IMR-90 (cell line): Measurements from ENCODE around the gene GRIN2B. TPM values are rescaled to one million over a fixed set of nuclear protein-coding genes. Genes with fewer than 3 reads are reported as not detected.

Source experiments
- ATAC-seq: fragments of 200-7000 bp; cut with Tn5 transposase; 2 replicates; pipeline ENCODE4 v1.9.1; 2020; ENCODE audit warnings: low read depth, mild to moderate bottlenecking, moderate library complexity
- BruUV-seq: library from RNA; stranded (reverse); fragments of 400-500 nt; replicated peaks from 2 replicates; lab custom pipeline; 2021; lab: Mats Ljungman, UMichigan
- CTCF ChIA-PET: fragments of 300-600 bp; formaldehyde crosslinking; extraction: SDS; loops from one replicate; lab custom pipeline; 2021; ENCODE audit warnings: antibody characterized with exemption; lab: Yijun Ruan, JAX
- POLR2A ChIA-PET: fragments of 300-600 bp; sonication (Branson Sonifier 250); formaldehyde crosslinking; loops from one replicate; lab custom pipeline; 2022; ENCODE audit warnings: antibody characterized with exemption; ENCODE audit not compliant: unreplicated experiment; lab: Charles Lee
- DNase-seq: peaks from one replicate; pipeline ENCODE4 v3.0.0; 2013
- H2AFZ ChIP-seq: replicated peaks from 2 replicates; pipeline ENCODE3; 2013; ENCODE audit warnings: low read length, mild to moderate bottlenecking; ENCODE audit not compliant: poor library complexity
- H2AK5ac ChIP-seq: 2 replicates; pipeline ENCODE4 v1.6.1; 2013; ENCODE audit warnings: low read depth, low read length, inconsistent platforms
- H2AK9ac ChIP-seq: replicated peaks from 2 replicates; pipeline ENCODE3; 2013; ENCODE audit warnings: mild to moderate bottlenecking, low read depth, low read length, moderate library complexity; ENCODE audit not compliant: poor library complexity
- H2BK120ac ChIP-seq: 2 replicates; pipeline ENCODE4 v1.6.1; 2013; ENCODE audit warnings: low read depth, low read length, inconsistent platforms
- H2BK15ac ChIP-seq: 3 replicates; pipeline ENCODE4 v1.6.1; 2013; ENCODE audit warnings: low read depth, low read length, inconsistent platforms
- H2BK20ac ChIP-seq: 2 replicates; pipeline ENCODE4 v1.6.1; 2013; ENCODE audit warnings: low read depth, mild to moderate bottlenecking, inconsistent platforms, low read length, moderate library complexity
- H2BK5ac ChIP-seq: 2 replicates; pipeline ENCODE4 v1.6.1; 2013; ENCODE audit warnings: mild to moderate bottlenecking, low read depth, low read length, inconsistent platforms; ENCODE audit not compliant: poor library complexity, severe bottlenecking
- H3K14ac ChIP-seq: replicated peaks from 2 replicates; pipeline ENCODE4 v1.6.1; 2013; ENCODE audit warnings: low read depth, low read length, inconsistent platforms
- H3K18ac ChIP-seq: 2 replicates; pipeline ENCODE4 v1.6.1; 2013; ENCODE audit warnings: low read depth, low read length, control low read depth
- H3K23ac ChIP-seq: 2 replicates; pipeline ENCODE4 v1.6.1; 2013; ENCODE audit warnings: low read depth, low read length, inconsistent platforms
- H3K27ac ChIP-seq: 2 replicates; pipeline ENCODE4 v1.5.1; 2013; ENCODE audit warnings: mild to moderate bottlenecking, control low read depth, low read length; ENCODE audit not compliant: insufficient read depth
- H3K27me3 ChIP-seq: 2 replicates; pipeline ENCODE4 v1.6.1; 2013; ENCODE audit warnings: low read length; ENCODE audit not compliant: control insufficient read depth, insufficient read depth
- H3K36me3 ChIP-seq: 2 replicates; pipeline ENCODE4 v1.6.1; 2013; ENCODE audit warnings: low read length, mixed read lengths; ENCODE audit not compliant: control insufficient read depth, insufficient read depth
- H3K4ac ChIP-seq: 2 replicates; pipeline ENCODE4 v1.6.1; 2013; ENCODE audit warnings: low read depth, low read length, inconsistent platforms
- H3K4me1 ChIP-seq: 2 replicates; pipeline ENCODE4 v1.6.1; 2013; ENCODE audit warnings: low read length, mixed read lengths; ENCODE audit not compliant: control insufficient read depth, insufficient read depth
- H3K4me2 ChIP-seq: 2 replicates; pipeline ENCODE4 v1.6.1; 2013; ENCODE audit warnings: low read depth, mild to moderate bottlenecking, control low read depth, low read length, moderate library complexity
- H3K4me3 ChIP-seq: 2 replicates; pipeline ENCODE4 v1.5.1; 2013; ENCODE audit warnings: low read depth, mild to moderate bottlenecking, control low read depth, low read length, moderate library complexity; ENCODE audit not compliant: insufficient read depth
- H3K56ac ChIP-seq: 2 replicates; pipeline ENCODE4 v1.6.1; 2013; ENCODE audit warnings: low read length, inconsistent platforms; ENCODE audit not compliant: insufficient read depth; ENCODE audit errors: extremely low read depth
- H3K79me1 ChIP-seq, 2 experiments: 2 replicates each; pipeline ENCODE4 v1.6.1; 2013; ENCODE audit warnings: low read length in 2 of 2, inconsistent platforms in 1 of 2, low read depth in 1 of 2
- H3K9ac ChIP-seq: 2 replicates; pipeline ENCODE4 v1.6.1; 2013; ENCODE audit warnings: low read depth, low read length, control low read depth
- H3K9me1 ChIP-seq: 2 replicates; pipeline ENCODE4 v1.6.1; 2013; ENCODE audit warnings: low read length, inconsistent platforms; ENCODE audit not compliant: insufficient read depth
- H3K9me3 ChIP-seq: 2 replicates; pipeline ENCODE4 v1.6.1; 2013; ENCODE audit warnings: low read length; ENCODE audit not compliant: control insufficient read depth, insufficient read depth
- H4K20me1 ChIP-seq: 2 replicates; pipeline ENCODE4 v1.6.1; 2013; ENCODE audit warnings: low read length, inconsistent platforms; ENCODE audit not compliant: insufficient read depth
- H4K5ac ChIP-seq: 2 replicates; pipeline ENCODE4 v1.6.1; 2013; ENCODE audit warnings: mild to moderate bottlenecking, low read depth, low read length, control low read depth
- H4K8ac ChIP-seq, 2 experiments: 2 replicates each; pipeline ENCODE4 v1.6.1; 2013; ENCODE audit warnings: low read depth in 2 of 2, low read length in 2 of 2, control low read depth in 1 of 2, inconsistent platforms in 1 of 2
- H4K91ac ChIP-seq: 2 replicates; pipeline ENCODE4 v1.6.1; 2013; ENCODE audit warnings: low read depth, low read length, inconsistent platforms; ENCODE audit not compliant: insufficient read depth
- CEBPB ChIP-seq: IDR thresholded peaks from 2 replicates; pipeline ENCODE4 v1.6.1; 2012; ENCODE audit warnings: low read depth, low read length, improper control_type of control experiment
- CHD1 ChIP-seq: IDR thresholded peaks from 2 replicates; pipeline ENCODE4 v1.6.1; 2012; ENCODE audit warnings: low read depth, low read length, improper control_type of control experiment
- CTCF ChIP-seq: conservative IDR thresholded peaks from 2 replicates; pipeline ENCODE4 v1.5.1; 2012; ENCODE audit warnings: mild to moderate bottlenecking, low read depth, low read length, improper control_type of control experiment
- ELK1 ChIP-seq: fragments of 150-350 bp; IDR thresholded peaks from 2 replicates; pipeline ENCODE4 v1.6.1; 2016; ENCODE audit warnings: low read depth, mild to moderate bottlenecking, low read length, moderate library complexity, borderline replicate concordance
- MAZ ChIP-seq: IDR thresholded peaks from 2 replicates; pipeline ENCODE4 v1.6.1; 2012; ENCODE audit warnings: low read depth, mild to moderate bottlenecking, low read length, improper control_type of control experiment, moderate library complexity, borderline replicate concordance
- MXI1 ChIP-seq: IDR thresholded peaks from 2 replicates; pipeline ENCODE4 v1.6.1; 2012; ENCODE audit warnings: low read depth, mild to moderate bottlenecking, low read length, moderate library complexity, borderline replicate concordance
- NFE2L2 ChIP-seq: fragments of 150-350 bp; IDR thresholded peaks from 2 replicates; pipeline ENCODE4 v1.6.1; 2016; ENCODE audit warnings: low read depth, mild to moderate bottlenecking, low read length
- POLR2A ChIP-seq: IDR thresholded peaks from 2 replicates; pipeline ENCODE4 v1.6.1; 2012; ENCODE audit warnings: mild to moderate bottlenecking, low read depth, low read length
- RAD21 ChIP-seq: IDR thresholded peaks from 2 replicates; pipeline ENCODE4 v1.6.1; 2012; ENCODE audit warnings: low read length, improper control_type of control experiment
- RCOR1 ChIP-seq: IDR thresholded peaks from 2 replicates; pipeline ENCODE4 v1.6.1; 2012; ENCODE audit warnings: mild to moderate bottlenecking, low read length, improper control_type of control experiment; ENCODE audit not compliant: insufficient replicate concordance
- SMC3 ChIP-seq: fragments of 150-350 bp; IDR thresholded peaks from 2 replicates; pipeline ENCODE4 v1.6.1; 2016; ENCODE audit warnings: low read depth, mild to moderate bottlenecking, antibody characterized with exemption, low read length, moderate library complexity
- WGBS, 2 experiments: methylation state at CpG; one replicate each; pipeline versions ENCODE4 v1.1.5 to v1.1.7; 2013; ENCODE audit warnings: missing lambda C conversion rate in 2 of 2; ENCODE audit not compliant: insufficient read length in 1 of 2; ENCODE audit errors: extremely low coverage in 2 of 2; 5-methylcytosine and 5-hydroxymethylcytosine counted together
- dilution Hi-C: fragments of 300-500 bp; cut with HindIII; formaldehyde crosslinking; loops from one replicate; pipeline ENCODE4 v1.14.3; 2018; ENCODE audit warnings: low sequenced_read_pairs; ENCODE audit not compliant: unreplicated experiment
- in situ Hi-C: fragments of 300-500 bp; cut with MboI; formaldehyde crosslinking; loops from 3 replicates; pipeline ENCODE4 v1.14.3; 2019; ENCODE audit warnings: low sequenced_read_pairs, inconsistent platforms, mixed read lengths
- intact Hi-C: fragments of 100-400 bp; cut with micrococcal nuclease; formaldehyde crosslinking; loops from 2 replicates; pipeline ENCODE4 v1.10.0; 2022
- polyA plus RNA-seq, 3 experiments: library from polyadenylated mRNA; depleted of rRNA; stranded (reverse); fragments of >200 nt; gene quantifications; 2 replicates each; pipeline ENCODE4 v1.2.3, GENCODE V29; 2012; ENCODE audit warnings: low replicate concordance in 1 of 3
- total RNA-seq: library from RNA; depleted of rRNA; stranded (reverse); fragments of >200 nt; gene quantifications from 2 replicates; pipeline ENCODE4 v1.2.3, GENCODE V29; 2012

GRIN2B gene
- total and polyA plus RNA-seq, 2 of the 4 experiments (the other 2 are of a cell fraction): under 0.01 TPM; not detected in 1

GRCh38 chr12:13957576-13957975 is 23.8 kb downstream of the GRIN2B start:
- Histone ChIP-seq H2BK20ac (no peak overlapping the region), H3K4me3 (no peak overlapping the region), H3K9me3 (peaks cover 7% of the 10 kb centered on the region; the same call in 1 of the 2 replicates), H3K56ac (no peak overlapping the region; the same call in 1 of the 2 replicates), H4K8ac (no peak overlapping the region), H3K4ac (no peak overlapping the region), H3K4me2 (no peak overlapping the region), H3K9me1 (no peaks in the 10 kb centered on the region), H4K91ac (no peak overlapping the region), H2BK5ac (no peak overlapping the region), H3K27me3 (no peaks in the 10 kb centered on the region), H3K27ac (no peak overlapping the region), H2BK120ac (no peak overlapping the region), H2AK5ac (no peak overlapping the region), H4K5ac (no peak overlapping the region), H3K9ac (no peak overlapping the region), H3K79me1 (no peaks in the 10 kb centered on the region), H2BK15ac (no peak overlapping the region), H3K14ac (no peak overlapping the region), H3K4me1 (no peaks in the 10 kb centered on the region), H4K20me1 (no peaks in the 10 kb centered on the region), H3K18ac (no peak overlapping the region), H2AK9ac (no peak overlapping the region), H2AFZ (no peak overlapping the region), H3K36me3 (no peaks in the 10 kb centered on the region), H3K23ac (no peak overlapping the region)
- no TSS peak for BruUV-seq
- intact Hi-C loops (no loop called here), dilution Hi-C loops (no loop called here), in situ Hi-C loops (no loop called here)
- POLR2A ChIA-PET: no interaction called here
- CTCF ChIA-PET: no interaction called here
- ATAC-seq (no peak), DNase-seq (no peak)
- no CpG with 5 or more reads among the region's 9 CpGs for WGBS, 2 experiments
- TF ChIP-seq CTCF (no peak), POLR2A (no peak), MXI1 (no peak), MAZ (no peak), NFE2L2 (no peak), RAD21 (no peak), ELK1 (no peak), CEBPB (no peak), CHD1 (no peak), RCOR1 (no peak), SMC3 (no peak)
